PFSK-1 (cell line): ENCODE results near the gene DLK1.

Experiments used
- FOXP2 ChIP-seq: optimal IDR thresholded peaks from 2 replicates; pipeline ENCODE3; 2011; ENCODE audit warnings: borderline replicate concordance, control low read depth, inconsistent platforms; ENCODE audit not compliant: insufficient read depth; ENCODE audit errors: extremely low read length, extremely low read depth
- POLR2AphosphoS5 ChIP-seq: IDR thresholded peaks from 2 replicates; pipeline ENCODE4 v1.6.1; 2012; ENCODE audit warnings: low read depth, mild to moderate bottlenecking, control low read depth, low read length, moderate library complexity
- REST ChIP-seq, 2 experiments: IDR thresholded peaks; 2 replicates each; pipeline versions ENCODE4 v1.6.1 to v1.8.0; 2011 to 2012; ENCODE audit warnings: low read depth in 2 of 2, low read length in 2 of 2, control low read depth in 1 of 2, inconsistent platforms in 1 of 2, mild to moderate bottlenecking in 1 of 2, moderate library complexity in 1 of 2; ENCODE audit not compliant: insufficient read depth in 1 of 2
- SIN3A ChIP-seq: IDR thresholded peaks from 2 replicates; pipeline ENCODE4 v1.6.1; 2012; ENCODE audit warnings: mild to moderate bottlenecking, low read length, moderate library complexity, borderline replicate concordance; ENCODE audit not compliant: insufficient read depth
- TAF1 ChIP-seq: IDR thresholded peaks from 2 replicates; pipeline ENCODE4 v1.6.1; 2012; ENCODE audit warnings: low read length, control low read depth, borderline replicate concordance; ENCODE audit not compliant: insufficient read depth

Gene DLK1

DNA sequence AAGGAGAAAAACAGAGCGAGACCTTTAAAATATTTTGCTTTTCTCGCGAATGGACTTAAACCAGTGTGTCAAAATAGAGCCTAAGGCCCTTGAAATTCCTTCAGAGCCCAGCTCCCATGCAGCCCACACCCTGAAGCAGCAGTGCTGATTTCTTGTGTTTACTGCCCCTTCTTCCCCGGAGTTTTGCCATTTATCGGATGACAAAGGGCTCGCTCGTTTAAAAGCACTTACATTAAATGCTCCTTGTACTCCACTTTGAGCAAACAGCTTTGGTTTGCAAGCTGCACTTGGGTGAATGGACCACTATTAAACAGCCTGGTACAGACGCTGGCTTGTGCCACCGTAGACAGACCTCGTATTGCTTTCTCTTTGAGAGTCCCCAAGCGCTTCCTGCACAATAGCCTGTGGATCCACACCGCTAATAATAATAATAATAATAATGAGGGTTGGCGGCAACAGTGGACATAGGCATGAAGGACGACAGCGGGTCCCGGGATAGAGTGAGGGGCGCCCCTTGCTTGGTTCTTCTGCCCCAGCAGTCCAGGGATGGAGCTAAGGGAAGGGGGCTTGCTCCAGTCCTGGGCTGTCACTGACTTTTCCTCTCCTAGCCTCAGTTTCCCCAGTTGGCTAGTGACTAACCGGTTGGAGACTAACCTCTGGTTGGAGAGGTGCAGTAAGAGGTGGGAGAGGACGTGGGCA, 6.6 kb downstream of the DLK1 start:
- TF ChIP-seq REST (IDR thresholded peaks at IDR 0.05; ENCODE audit: insufficient read depth in 1 of 2, low read depth in 2 of 2, low read length in 2 of 2), result no peak
- no peak for TF ChIP-seq POLR2AphosphoS5
- no peak for TF ChIP-seq TAF1
- TF ChIP-seq SIN3A, result no peak
- TF ChIP-seq FOXP2, result no peak

DNA sequence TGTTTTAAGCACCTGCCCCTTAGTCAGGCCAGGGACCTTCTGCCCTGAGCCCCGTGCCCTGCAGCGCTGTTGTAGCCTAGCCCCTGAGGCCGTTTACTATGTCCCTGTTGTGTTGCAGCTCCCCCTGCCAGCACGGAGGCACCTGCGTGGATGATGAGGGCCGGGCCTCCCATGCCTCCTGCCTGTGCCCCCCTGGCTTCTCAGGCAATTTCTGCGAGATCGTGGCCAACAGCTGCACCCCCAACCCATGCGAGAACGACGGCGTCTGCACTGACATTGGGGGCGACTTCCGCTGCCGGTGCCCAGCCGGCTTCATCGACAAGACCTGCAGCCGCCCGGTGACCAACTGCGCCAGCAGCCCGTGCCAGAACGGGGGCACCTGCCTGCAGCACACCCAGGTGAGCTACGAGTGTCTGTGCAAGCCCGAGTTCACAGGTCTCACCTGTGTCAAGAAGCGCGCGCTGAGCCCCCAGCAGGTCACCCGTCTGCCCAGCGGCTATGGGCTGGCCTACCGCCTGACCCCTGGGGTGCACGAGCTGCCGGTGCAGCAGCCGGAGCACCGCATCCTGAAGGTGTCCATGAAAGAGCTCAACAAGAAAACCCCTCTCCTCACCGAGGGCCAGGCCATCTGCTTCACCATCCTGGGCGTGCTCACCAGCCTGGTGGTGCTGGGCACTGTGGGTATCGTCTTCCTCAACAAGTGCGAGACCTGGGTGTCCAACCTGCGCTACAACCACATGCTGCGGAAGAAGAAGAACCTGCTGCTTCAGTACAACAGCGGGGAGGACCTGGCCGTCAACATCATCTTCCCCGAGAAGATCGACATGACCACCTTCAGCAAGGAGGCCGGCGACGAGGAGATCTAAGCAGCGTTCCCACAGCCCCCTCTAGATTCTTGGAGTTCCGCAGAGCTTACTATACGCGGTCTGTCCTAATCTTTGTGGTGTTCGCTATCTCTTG, 7.6 kb downstream of the DLK1 start:
- no peak for TF ChIP-seq POLR2AphosphoS5
- TF ChIP-seq SIN3A, result no peak
- no peak for TF ChIP-seq FOXP2
- no peak for TF ChIP-seq TAF1
- TF ChIP-seq REST (IDR thresholded peaks at IDR 0.05; ENCODE audit: insufficient read depth in 1 of 2, low read depth in 2 of 2, low read length in 2 of 2), result no peak

- TF ChIP-seq FOXP2 (no peak), REST (IDR thresholded peaks at IDR 0.05; ENCODE audit: insufficient read depth in 1 of 2, low read depth in 2 of 2, low read length in 2 of 2) (no peak), POLR2AphosphoS5 (no peak), SIN3A (no peak), TAF1 (no peak)
Observed at GRCh38 chr14:100735271-100735670, 8.6 kb downstream of the DLK1 start.

- TF ChIP-seq FOXP2, result no peak
- TF ChIP-seq TAF1, result no peak
- TF ChIP-seq POLR2AphosphoS5, result no peak
- no peak for TF ChIP-seq SIN3A
- no peak for TF ChIP-seq REST (IDR thresholded peaks at IDR 0.05; ENCODE audit: insufficient read depth in 1 of 2, low read depth in 2 of 2, low read length in 2 of 2)
Observed at GRCh38 chr14:100736269-100737180, 9.8 kb downstream of the DLK1 start.
